Glomerular visceral epithelial cell (primary cell): Measurements from ENCODE around the gene NMU.
"Not testable (repeated sequence)": the region's sequence is repeated elsewhere in the genome, so short reads cannot be mapped to it uniquely, and the experiment has no call there.

ENCODE experiments used
- DNase-seq: peaks from one replicate; pipeline ENCODE4 v3.0.0-alpha.2; 2016; ENCODE audit errors: extremely low spot score

NMU gene

GRCh38 chr4:55635741-55636655, at the start of gene NMU:
Gene NMU, minus strand, starts transcription at chr4:55636298. Its CDS starts 106 bp downstream, at chr4:55636192.
- peak; percentile 42 for DNase-seq

GRCh38 chr4:55684276-55684675, 48.2 kb upstream of the NMU start:
- no peak for DNase-seq

GRCh38 chr4:55682797-55683196, 46.7 kb upstream of the NMU start:
- DNase-seq = not testable (repeated sequence)

- DNase-seq = no peak
Observed at GRCh38 chr4:55682295-55682694, 46.2 kb upstream of the NMU start.

- no peak for DNase-seq
Observed at GRCh38 chr4:55681430-55681829, 45.3 kb upstream of the NMU start.

- no peak for DNase-seq
Observed at GRCh38 chr4:55675196-55675793, 39.2 kb upstream of the NMU start.

- no peak for DNase-seq
Observed at GRCh38 chr4:55673424-55673823, 37.3 kb upstream of the NMU start.

- no peak for DNase-seq
Observed at GRCh38 chr4:55671667-55672066, 35.6 kb upstream of the NMU start.

GRCh38 chr4:55670695-55671094, 34.6 kb upstream of the NMU start:
- DNase-seq = no peak

- no peak for DNase-seq
Observed at GRCh38 chr4:55668449-55668848, 32.4 kb upstream of the NMU start.

- no peak for DNase-seq
Observed at GRCh38 chr4:55666535-55666934, 30.4 kb upstream of the NMU start.

GRCh38 chr4:55663145-55663544, 27.0 kb upstream of the NMU start:
- DNase-seq = no peak

- DNase-seq = no peak
Observed at GRCh38 chr4:55661398-55662056, 25.4 kb upstream of the NMU start.

GRCh38 chr4:55658657-55659056, 22.6 kb upstream of the NMU start:
- no peak for DNase-seq

- DNase-seq = no peak
Observed at GRCh38 chr4:55654131-55654530, 18.0 kb upstream of the NMU start.

- no peak for DNase-seq
Observed at GRCh38 chr4:55650483-55650882, 14.4 kb upstream of the NMU start.

- no peak for DNase-seq
Observed at GRCh38 chr4:55637272-55637820, 1.2 kb upstream of the NMU start.

GRCh38 chr4:55636656-55636999, 530 bp upstream of the NMU start:
- no peak for DNase-seq

- no peak for DNase-seq
Observed at GRCh38 chr4:55635282-55635681, 816 bp downstream of the NMU start.

- no peak for DNase-seq
Observed at GRCh38 chr4:55634417-55635128, 1.5 kb downstream of the NMU start.

GRCh38 chr4:55633903-55634302, 2.2 kb downstream of the NMU start:
- no peak for DNase-seq

GRCh38 chr4:55625835-55626234, 10.3 kb downstream of the NMU start:
- DNase-seq = no peak
